Left ventricle myocardium superior (tissue), 1 donor: ENCODE results near the gene OR8G1. TPM values are rescaled to one million over a fixed set of nuclear protein-coding genes. Genes with fewer than 3 reads are reported as not detected.
"Not testable (repeated sequence)": the region's sequence is repeated elsewhere in the genome, so short reads cannot be mapped to it uniquely, and the experiment has no call there.

ENCODE experiments used
- ATAC-seq: fragments of 200-7000 bp; cut with Tn5 transposase; one replicate; pipeline ENCODE4 v1.9.1; 2020; ENCODE audit warnings: mild to moderate bottlenecking, moderate library complexity
- DNase-seq: peaks from one replicate; pipeline ENCODE4 v3.0.0-alpha.2; 2020
- intact Hi-C: fragments of 100-400 bp; cut with micrococcal nuclease; formaldehyde crosslinking; loops from one replicate; pipeline ENCODE4 v1.11.0; 2022
- total RNA-seq: library from RNA; stranded (reverse); fragmentation: NEBNext Ultra II Directional; extraction: Animal tissue kit (Norgen Biotek cat#: 25700); gene quantifications from one replicate; pipeline ENCODE4 v1.2.1, GENCODE V29; 2021
- donor health status: DM: no; HTN: yes; CAD: no; lungs with severe emphysema.

The OR8G1 gene
- total RNA-seq, 1 donor from 2014 or later, result not detected

DNA sequence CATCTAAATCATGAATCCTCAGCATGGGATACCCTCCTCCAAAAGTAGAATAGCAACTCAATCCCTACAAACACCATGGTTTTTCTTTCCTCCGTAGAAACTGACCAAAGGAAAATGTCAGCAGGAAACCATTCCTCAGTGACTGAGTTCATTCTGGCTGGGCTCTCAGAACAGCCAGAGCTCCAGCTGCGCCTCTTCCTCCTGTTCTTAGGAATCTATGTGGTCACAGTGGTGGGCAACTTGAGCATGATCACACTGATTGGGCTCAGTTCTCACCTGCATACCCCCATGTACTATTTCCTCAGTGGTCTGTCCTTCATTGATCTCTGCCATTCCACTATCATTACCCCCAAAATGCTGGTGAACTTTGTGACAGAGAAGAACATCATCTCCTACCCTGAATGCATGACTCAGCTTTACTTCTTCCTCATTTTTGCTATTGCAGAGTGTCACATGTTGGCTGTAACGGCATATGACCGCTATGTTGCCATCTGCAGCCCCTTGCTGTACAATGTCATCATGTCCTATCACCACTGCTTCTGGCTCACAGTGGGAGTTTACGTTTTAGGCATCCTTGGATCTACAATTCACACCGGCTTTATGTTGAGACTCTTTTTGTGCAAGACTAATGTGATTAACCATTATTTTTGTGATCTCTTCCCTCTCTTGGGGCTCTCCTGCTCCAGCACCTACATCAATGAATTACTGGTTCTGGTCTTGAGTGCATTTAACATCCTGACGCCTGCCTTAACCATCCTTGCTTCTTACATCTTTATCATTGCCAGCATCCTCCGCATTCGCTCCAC, 16.1 kb upstream of the OR8G1 start:
- DNase-seq, intact Hi-C loops, ATAC-seq: not testable (repeated sequence)

DNA sequence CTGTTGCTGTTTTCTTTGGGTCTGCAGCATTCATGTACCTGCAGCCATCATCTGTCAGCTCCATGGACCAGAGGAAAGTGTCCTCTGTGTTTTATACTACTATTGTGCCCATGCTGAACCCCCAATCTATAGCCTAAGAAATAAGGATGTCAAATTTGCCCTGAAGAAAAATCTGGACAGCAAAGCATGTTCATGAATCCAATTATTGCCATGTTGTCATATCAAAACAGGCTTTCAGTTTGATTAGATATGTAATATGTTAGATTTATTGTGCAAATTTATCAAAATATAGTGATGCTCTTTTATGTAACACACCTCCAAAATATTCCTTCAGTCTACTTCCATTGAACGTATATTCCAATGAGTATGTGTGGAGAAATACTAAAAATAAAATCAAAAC, 15.4 kb upstream of the OR8G1 start:
- intact Hi-C loops, result no loop called here
- DNase-seq (no peak), ATAC-seq (no peak)

DNA sequence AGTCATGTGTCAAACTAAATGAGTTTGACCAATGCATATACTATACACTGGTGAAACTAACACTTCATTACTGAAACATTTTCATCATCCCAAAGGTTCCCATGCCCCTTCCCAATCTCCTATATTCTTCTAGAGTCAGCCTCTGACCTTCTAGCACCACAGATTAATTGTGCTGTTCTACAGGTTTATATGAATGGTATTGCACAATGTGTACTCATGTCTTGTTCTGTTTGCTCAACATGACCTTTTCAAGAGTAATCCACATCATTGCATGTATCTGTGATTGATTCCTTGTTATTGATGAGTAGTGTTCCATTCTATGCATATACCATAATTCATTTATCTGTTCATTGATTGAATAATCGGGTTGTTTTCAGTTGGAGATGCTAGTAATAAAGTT, 7.5 kb upstream of the OR8G1 start:
- intact Hi-C loops, result no loop called here
- no peak for ATAC-seq

DNA sequence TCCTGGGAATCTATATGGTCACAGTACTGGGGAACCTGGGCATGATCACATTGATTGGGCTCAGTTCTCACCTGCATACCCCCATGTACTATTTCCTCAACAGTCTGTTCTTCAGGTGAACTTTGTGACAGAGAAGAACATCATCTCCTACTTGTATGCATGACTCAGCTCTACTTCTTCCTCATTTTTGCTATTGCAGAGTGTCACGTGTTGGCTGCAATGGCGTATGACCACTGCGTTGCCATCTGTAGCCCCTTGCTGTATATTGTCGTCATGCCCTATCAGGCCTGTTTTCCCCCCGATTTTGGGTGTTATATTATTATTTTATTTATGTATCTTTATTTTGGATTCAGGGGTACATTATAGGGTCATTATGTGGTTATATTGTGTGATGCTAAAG, 2.4 kb upstream of the OR8G1 start:
- intact Hi-C loops, result no loop called here
- ATAC-seq (no peak), DNase-seq (no peak)

More for the DNA sequence above, 7.5 kb upstream of the OR8G1 start:
- no peak for DNase-seq

DNA sequence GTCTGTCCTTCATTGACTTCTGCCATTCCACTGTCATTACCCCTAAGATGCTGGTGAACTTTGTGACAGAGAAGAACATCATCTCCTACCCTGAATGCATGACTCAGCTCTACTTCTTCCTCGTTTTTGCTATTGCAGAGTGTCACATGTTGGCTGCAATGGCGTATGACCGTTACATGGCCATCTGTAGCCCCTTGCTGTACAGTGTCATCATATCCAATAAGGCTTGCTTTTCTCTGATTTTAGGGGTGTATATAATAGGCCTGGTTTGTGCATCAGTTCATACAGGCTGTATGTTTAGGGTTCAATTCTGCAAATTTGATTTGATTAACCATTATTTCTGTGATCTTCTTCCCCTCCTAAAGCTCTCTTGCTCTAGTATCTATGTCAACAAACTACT, 9.0 kb downstream of the OR8G1 start:
- ATAC-seq, intact Hi-C loops, DNase-seq: not testable (repeated sequence)

DNA sequence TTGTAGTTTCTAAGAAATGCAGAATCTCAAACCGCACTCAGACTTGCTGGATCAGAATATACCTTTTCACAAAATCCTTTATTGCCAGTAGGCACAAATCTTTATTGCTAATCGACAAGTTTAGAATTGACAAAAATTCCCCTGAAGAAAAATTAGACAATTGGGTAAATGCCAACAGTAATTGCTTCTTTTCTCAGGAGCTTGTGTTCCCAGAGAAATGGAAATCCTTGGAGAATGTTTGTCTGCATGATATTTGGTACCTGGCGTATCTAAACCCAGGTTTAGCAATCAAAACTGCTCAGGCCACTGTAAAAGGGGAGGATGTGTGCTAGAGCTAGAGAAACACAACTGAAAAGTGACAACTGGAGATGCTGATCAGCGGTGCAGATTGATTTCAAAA, 15.2 kb downstream of the OR8G1 start, which contains the start of gene OR8G5:
OR8G5 (plus strand) TSS at position 301 of the 400 bp plus-strand sequence. CDS start 8,556 bp downstream, outside the sequence.
- DNase-seq, result no peak
- no peak for ATAC-seq
- intact Hi-C loops, result no loop called here

DNA sequence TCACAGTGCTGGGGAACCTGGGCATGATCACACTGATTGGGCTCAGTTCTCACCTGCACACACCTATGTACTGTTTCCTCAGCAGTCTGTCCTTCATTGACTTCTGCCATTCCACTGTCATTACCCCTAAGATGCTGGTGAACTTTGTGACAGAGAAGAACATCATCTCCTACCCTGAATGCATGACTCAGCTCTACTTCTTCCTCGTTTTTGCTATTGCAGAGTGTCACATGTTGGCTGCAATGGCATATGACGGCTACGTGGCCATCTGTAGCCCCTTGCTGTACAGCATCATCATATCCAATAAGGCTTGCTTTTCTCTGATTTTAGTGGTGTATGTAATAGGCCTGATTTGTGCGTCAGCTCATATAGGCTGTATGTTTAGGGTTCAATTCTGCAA, 24.1 kb downstream of the OR8G1 start:
- intact Hi-C loops, ATAC-seq, DNase-seq: not testable (repeated sequence)

DNA sequence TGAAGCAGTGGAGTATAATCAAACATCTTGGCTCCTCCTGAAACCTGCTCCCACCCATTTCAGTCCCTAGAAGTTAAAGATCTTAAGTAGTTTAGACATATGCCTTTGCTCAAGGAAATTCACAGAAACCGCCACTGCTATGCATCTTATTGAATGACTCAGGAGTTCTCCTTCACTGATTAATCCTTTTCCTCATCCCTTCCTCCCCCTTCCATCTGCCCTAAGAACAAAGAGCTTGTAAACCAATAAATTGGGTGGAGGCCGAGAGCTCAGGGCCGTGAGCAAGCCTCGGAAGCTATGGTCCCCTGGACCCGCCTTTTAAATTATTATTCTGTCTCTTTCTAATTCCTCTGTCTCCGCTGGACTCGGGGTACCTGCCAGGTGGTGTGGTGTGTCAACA, 30.0 kb downstream of the OR8G1 start:
- DNase-seq, ATAC-seq, intact Hi-C loops: not testable (repeated sequence)

DNA sequence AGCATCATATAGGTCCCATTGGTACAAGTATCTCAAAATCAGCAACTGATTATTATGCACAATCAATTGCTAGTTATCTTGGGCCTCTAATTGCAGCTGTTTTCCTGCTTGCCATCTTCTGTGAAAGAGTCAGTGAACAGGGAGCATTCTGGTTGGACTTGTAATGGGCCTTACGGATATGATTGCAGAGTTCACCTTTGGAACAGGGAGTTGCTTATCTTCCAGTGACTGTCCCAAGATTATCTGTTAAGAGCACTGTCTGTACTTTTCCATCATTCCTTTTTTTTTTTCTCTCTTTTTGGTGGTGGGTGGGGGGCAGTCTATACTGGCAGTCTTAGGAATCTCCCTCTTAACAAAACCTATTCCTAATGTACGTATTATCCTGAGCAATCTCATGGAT, 33.1 kb downstream of the OR8G1 start:
- no peak for DNase-seq
- intact Hi-C loops, result no loop called here
- ATAC-seq, result no peak

DNA sequence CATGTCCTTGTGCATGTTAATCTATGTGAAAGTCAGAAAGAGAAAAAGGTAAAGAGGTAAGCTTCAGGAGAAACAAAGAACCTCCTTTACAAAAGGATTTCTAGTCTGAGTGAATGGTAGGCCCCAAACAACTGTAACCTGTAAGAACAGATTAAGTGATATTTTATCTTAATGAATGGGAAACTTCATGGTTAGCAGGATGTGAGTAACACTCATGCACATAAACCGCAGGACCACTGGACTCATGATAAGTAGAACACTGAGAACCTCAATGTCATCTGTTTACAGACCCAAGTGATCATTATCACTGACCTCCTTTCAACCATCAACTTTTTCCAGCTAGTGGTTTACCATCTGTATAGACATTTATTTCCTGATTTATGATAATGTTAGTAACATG, 35.2 kb downstream of the OR8G1 start:
- no peak for ATAC-seq
- intact Hi-C loops, result no loop called here
- no peak for DNase-seq

DNA sequence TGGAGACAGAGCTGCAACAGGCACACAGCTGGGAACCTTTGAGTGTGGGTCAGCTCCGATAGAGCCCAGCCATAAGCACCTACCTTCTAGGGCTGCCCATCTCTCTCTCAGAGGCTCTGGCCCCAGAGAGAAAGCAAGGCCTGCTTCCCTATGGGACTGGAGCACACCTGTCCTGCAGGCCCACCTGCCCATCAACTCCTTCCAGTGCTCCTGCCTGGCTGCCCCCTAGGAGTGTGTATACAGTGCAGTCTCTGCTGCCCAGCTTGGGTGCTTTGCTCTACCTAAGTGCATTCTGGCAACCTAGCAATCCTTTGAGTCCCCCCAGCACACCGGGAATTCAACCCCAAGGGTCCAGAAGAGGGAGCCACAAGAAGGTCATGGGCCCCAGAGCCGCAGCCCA, 36.3 kb downstream of the OR8G1 start:
- ATAC-seq (no peak), DNase-seq (no peak)
- intact Hi-C loops, result no loop called here

DNA sequence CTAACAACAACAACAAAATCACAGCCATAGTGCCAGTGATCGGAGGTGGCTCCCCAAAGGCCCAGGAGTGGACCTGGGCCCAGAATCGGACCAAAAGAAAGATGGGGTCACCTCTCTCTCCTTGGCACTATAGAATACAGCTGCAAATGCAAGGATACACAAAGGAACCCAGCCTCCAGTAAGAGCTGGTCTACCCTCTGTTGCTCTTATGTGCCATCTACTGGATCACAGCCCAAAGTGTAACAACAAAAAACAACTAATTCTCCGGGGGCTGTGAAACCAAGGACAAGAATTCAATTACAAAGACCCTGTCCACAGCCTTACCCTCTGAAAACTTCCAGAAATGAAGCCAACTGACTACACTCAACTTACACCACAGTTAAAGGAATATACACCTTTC, 36.9 kb downstream of the OR8G1 start:
- no peak for ATAC-seq
- intact Hi-C loops, result no loop called here

DNA sequence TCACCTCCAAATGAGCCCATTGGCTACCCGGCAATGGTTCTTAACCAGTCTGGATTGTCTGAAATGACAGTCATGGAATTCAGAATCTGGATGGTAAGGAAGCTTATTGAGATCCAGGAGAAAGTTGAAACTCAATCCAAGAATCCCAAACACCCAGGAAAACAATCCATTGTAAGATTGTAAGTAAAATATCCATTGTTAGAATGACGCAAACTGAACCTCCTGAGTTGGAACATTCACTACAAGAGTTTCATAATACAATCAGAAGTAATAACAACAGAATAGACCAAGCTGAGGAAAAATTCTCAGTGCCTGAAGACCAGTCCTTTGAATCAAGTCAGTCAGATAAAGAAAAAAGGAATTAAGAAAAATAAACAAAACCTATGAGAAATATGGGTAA, 37.4 kb downstream of the OR8G1 start:
- intact Hi-C loops, result no loop called here
- no peak for DNase-seq
- ATAC-seq, result no peak

More for the DNA sequence above, 36.9 kb downstream of the OR8G1 start:
- no peak for DNase-seq

DNA sequence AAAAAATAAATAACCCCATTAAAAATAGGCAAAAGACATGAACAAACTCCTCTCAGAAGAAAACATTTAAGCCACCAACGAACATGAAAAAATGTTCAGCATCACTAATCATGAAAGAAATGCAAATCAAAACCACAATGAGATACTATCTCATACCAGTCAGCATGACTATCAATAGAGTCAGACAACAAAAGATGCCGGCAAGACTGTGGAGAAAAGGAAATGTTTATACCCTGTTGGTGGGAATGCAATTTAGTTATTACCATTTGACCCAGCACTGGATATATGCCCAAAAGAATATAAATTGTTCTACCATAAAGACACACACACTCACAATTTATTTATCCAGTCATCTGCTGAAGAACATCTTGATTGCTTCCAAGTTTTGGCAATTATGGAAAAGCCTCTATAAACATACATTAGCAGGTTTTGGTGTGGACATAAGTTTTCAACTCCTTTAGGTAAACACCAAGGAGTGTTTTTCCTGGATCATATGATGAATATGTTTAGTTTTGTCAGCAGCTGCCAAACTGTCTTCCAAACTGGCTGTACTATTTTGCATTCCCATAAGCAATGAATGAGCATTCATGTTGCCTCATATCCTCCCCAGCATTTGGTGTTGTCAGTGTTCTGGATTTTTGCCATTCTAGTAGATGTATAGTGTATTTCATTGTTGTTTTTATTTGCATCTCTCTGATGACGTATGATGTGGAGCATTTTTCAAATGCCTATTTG, 44.9 kb downstream of the OR8G1 start:
- ATAC-seq (no peak), DNase-seq (no peak)
- intact Hi-C loops, result no loop called here

DNA sequence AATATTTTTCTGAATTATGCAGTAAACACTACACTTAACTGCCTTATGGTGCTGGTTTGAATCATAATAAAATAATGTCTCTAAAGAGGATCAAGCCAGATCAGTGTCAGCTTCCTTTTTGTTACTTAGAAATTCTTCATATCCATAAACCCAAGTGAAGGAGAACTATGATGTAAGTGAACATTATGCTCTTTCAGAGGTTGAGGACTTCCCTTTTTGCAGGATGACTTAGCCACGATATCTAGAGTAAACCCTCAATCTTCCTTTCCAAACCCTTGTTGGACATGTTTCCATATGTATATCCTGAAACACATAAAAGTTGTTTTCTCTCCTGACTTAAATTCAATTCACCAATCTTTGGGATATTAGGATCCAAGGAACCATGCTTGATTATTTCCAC, 53.8 kb downstream of the OR8G1 start:
- intact Hi-C loops, result no loop called here
- no peak for DNase-seq
- no peak for ATAC-seq

DNA sequence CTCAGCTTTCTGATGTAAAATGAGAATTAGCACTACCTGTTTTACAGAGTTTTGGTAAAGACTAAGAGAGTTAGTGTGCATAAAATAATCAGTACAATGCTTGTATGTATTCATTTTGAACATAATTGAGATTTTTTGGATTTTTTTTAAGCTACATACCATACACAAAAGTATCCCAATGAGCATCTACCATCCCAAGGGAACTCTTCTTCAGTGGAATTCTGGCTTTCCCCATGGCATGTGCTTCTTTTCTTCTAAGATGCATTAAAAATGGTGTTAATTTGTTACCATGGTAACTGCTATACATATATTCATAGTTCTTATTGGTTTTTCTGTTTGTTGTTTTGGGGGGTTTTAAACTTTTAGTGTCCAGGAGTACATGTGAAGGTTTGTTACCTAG, 55.1 kb downstream of the OR8G1 start:
- intact Hi-C loops, result no loop called here
- no peak for ATAC-seq

DNA sequence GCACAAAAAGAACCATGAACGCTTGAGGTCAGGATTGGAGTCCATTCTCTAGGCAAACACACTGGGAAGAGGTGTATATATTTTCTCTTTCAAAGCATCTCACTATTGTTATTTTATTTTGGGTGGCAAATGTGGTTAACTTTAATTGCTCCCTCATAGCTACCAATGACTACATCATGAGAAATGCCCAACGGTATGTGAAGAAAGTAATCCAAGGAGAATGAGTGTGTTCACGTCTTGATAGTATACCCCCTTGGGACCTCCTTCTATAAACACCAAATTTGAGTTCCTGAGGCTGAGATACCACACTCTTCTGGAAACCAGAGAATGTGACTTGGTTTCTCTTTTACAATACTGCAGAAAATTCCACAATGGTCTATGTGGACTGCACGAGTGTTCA, 57.0 kb downstream of the OR8G1 start:
- DNase-seq (no peak), ATAC-seq (no peak)
- intact Hi-C loops, result no loop called here

More for the DNA sequence above, 55.1 kb downstream of the OR8G1 start:
- no peak for DNase-seq

DNA sequence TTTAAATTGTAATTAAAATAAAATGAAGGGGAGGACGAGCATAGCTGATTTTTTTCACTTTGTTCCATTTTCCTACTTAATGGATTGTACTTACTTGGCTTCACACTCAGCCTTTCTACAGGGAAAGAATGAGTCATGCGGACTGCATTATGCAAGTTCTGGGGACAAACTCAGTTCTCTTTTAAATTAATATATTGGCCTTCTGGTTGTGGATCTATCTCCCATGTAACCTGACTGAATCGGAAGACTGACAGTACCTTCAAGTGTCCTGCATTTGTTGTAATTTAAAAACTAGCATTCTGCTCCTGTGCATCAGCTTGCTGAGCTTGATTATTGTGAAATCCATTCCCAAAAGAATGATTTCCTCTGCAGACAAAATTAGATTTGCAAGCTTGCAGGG, 60.7 kb downstream of the OR8G1 start:
- no peak for ATAC-seq
- DNase-seq, result no peak
- intact Hi-C loops, result no loop called here

DNA sequence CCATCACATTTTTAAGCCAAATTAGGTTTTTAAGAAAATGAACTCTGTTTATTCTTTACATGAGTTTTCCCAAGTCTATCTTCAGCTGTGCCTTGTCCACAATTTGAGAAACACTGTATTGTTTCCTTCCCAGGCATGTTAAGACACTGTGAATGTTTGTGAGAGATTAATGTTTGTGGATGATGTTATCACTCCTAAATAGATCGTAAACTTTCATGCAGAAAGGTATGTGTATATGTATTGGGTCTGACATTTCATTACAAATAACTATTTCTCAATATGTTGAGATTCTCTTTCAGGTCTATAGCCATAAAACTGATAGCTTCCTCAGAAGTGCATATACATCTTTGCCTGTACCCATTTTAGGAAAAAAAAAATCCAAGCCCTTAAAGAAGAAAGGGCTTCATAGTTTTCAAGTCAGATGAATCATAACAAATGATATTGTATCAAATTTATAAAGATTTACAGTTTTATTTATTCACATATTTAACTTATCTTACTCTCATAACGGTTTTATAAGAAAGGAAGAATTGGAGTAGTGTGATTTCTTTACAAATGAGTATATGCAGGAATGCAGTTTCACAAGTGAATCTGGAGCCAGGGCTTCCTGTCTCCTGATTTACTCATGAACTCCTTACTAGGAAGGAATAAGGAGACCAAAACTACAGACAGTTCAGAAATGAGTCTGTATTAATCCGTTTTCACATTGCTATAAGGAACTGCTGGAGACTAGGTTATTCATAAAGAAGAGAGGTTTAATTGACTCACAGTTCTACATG, 61.6 kb downstream of the OR8G1 start:
- DNase-seq (no peak), ATAC-seq (no peak)
- intact Hi-C loops, result no loop called here
